Liver (tissue), 9 donors: ENCODE results near the gene NR0B1. TPM values are rescaled to one million over a fixed set of nuclear protein-coding genes. Genes with fewer than 3 reads are reported as not detected.

Experiments used
- DNase-seq: peaks from one replicate; pipeline ENCODE4 v3.0.0-alpha.2; 2017; ENCODE audit warnings: low spot score
- H3K27ac ChIP-seq, 2 donors: one replicate each; pipeline ENCODE4 v1.7.0; 2013; ENCODE audit warnings: inconsistent platforms in 2 of 2, low read length in 2 of 2, control low read depth in 1 of 2, low read depth in 1 of 2, mild to moderate bottlenecking in 1 of 2
- H3K27me3 ChIP-seq, 4 donors: one replicate each; pipeline versions ENCODE4 v1.6.1 to v1.7.0; 2013; ENCODE audit warnings: low read length in 3 of 4, inconsistent platforms in 1 of 4, mild to moderate bottlenecking in 1 of 4, moderate library complexity in 1 of 4; ENCODE audit not compliant: control insufficient read depth in 4 of 4, insufficient read depth in 4 of 4
- H3K36me3 ChIP-seq, 4 donors: one replicate each; pipeline versions ENCODE4 v1.6.1 to v1.7.0; 2013; ENCODE audit warnings: low read length in 3 of 4, mild to moderate bottlenecking in 3 of 4, low read depth in 1 of 4, moderate library complexity in 1 of 4; ENCODE audit not compliant: control insufficient read depth in 4 of 4, insufficient read depth in 3 of 4
- H3K4me1 ChIP-seq, 4 donors: one replicate each; pipeline versions ENCODE4 v1.6.1 to v1.7.0; 2013; ENCODE audit warnings: low read length in 3 of 4, mild to moderate bottlenecking in 3 of 4, moderate library complexity in 1 of 4; ENCODE audit not compliant: control insufficient read depth in 4 of 4, insufficient read depth in 4 of 4
- H3K4me3 ChIP-seq, 3 donors: one replicate each; pipeline versions ENCODE4 v1.6.1 to v1.7.0; 2013; ENCODE audit warnings: low read length in 3 of 3, control low read depth in 1 of 3, low read depth in 1 of 3, mild to moderate bottlenecking in 1 of 3
- H3K9ac ChIP-seq, 2 donors: one replicate each; pipeline ENCODE4 v1.7.0; 2013; ENCODE audit warnings: low read length in 2 of 2, mild to moderate bottlenecking in 2 of 2, moderate library complexity in 2 of 2, control low read depth in 1 of 2, low read depth in 1 of 2
- H3K9me3 ChIP-seq, 4 donors: one replicate each; pipeline versions ENCODE4 v1.6.1 to v1.7.0; 2013; ENCODE audit warnings: low read length in 3 of 4; ENCODE audit not compliant: control insufficient read depth in 4 of 4
- ATF3 ChIP-seq: IDR thresholded peaks from 2 replicates; pipeline ENCODE4 v1.6.1; 2016; ENCODE audit warnings: antibody characterized with exemption
- CTCF ChIP-seq: fragments of 150-350 bp; IDR thresholded peaks from 2 replicates; pipeline ENCODE4 v1.5.1; 2017; ENCODE audit warnings: improper control_type of control experiment, low read depth, low read length; ENCODE audit not compliant: missing input control
- EGR1 ChIP-seq, 2 donors: IDR thresholded peaks; 2 replicates each; pipeline ENCODE4 v1.6.1; 2016 to 2018; ENCODE audit warnings: antibody characterized with exemption in 2 of 2, low read depth in 2 of 2
- FOXA1 ChIP-seq: IDR thresholded peaks from 2 replicates; pipeline ENCODE4 v1.6.1; 2016; ENCODE audit warnings: antibody characterized with exemption
- FOXA2 ChIP-seq: IDR thresholded peaks from 2 replicates; pipeline ENCODE4 v1.6.1; 2016; ENCODE audit warnings: antibody characterized with exemption
- GABPA ChIP-seq, 2 donors: IDR thresholded peaks in 1 of 2; conservative IDR thresholded peaks in 1 of 2; 2 replicates each; pipeline ENCODE4 v1.6.1; 2016; ENCODE audit warnings: antibody characterized with exemption in 2 of 2, mild to moderate bottlenecking in 1 of 2, moderate library complexity in 1 of 2
- HNF4A ChIP-seq, 2 donors: conservative IDR thresholded peaks; 2 replicates each; pipeline ENCODE4 v1.6.1; 2016; ENCODE audit warnings: antibody characterized with exemption in 2 of 2, mild to moderate bottlenecking in 2 of 2
- HNF4G ChIP-seq: IDR thresholded peaks from 2 replicates; pipeline ENCODE4 v1.6.1; 2016; ENCODE audit warnings: antibody characterized with exemption
- JUND ChIP-seq, 2 donors: IDR thresholded peaks; 2 replicates each; pipeline ENCODE4 v1.6.1; 2016; ENCODE audit warnings: antibody characterized with exemption in 2 of 2
- MAX ChIP-seq: IDR thresholded peaks from 2 replicates; pipeline ENCODE4 v1.6.1; 2016; ENCODE audit warnings: antibody characterized with exemption
- NR2F2 ChIP-seq: IDR thresholded peaks from 2 replicates; pipeline ENCODE4 v1.6.1; 2016; ENCODE audit warnings: antibody characterized with exemption
- RAD21 ChIP-seq, 2 donors: IDR thresholded peaks; 2 replicates each; pipeline ENCODE4 v1.6.1; 2016; ENCODE audit warnings: antibody characterized with exemption in 2 of 2, mild to moderate bottlenecking in 2 of 2
- REST ChIP-seq: IDR thresholded peaks from 2 replicates; pipeline ENCODE4 v1.6.1; 2016; ENCODE audit warnings: antibody characterized with exemption, mild to moderate bottlenecking
- RXRA ChIP-seq, 2 donors: IDR thresholded peaks; 2 replicates each; pipeline ENCODE4 v1.6.1; 2017 to 2018; ENCODE audit warnings: antibody characterized with exemption in 2 of 2, mild to moderate bottlenecking in 1 of 2
- SP1 ChIP-seq: IDR thresholded peaks from 2 replicates; pipeline ENCODE4 v1.6.1; 2018; ENCODE audit warnings: antibody characterized with exemption, mild to moderate bottlenecking
- TAF1 ChIP-seq: conservative IDR thresholded peaks from 2 replicates; pipeline ENCODE4 v1.6.1; 2016; ENCODE audit warnings: antibody characterized with exemption, mild to moderate bottlenecking
- YY1 ChIP-seq: IDR thresholded peaks from 2 replicates; pipeline ENCODE4 v1.6.1; 2016; ENCODE audit warnings: antibody characterized with exemption, mild to moderate bottlenecking
- ZBTB33 ChIP-seq: IDR thresholded peaks from 2 replicates; pipeline ENCODE4 v1.6.1; 2016; ENCODE audit warnings: antibody characterized with exemption
- WGBS: extraction: QIAGEN DNeasy Blood & Tissue Kit; methylation state at CpG from one replicate; pipeline ENCODE4 v1.1.7; 2013; 5-methylcytosine and 5-hydroxymethylcytosine counted together
- polyA plus RNA-seq, 2 donors: library from polyadenylated mRNA; stranded (reverse) in 1 of 2; unstranded in 1 of 2; fragments of 200-250 nt in 1 of 2; fragments of >200 nt in 1 of 2; fragmentation: Nextera tagmentation in 1 of 2; extraction: Ambion mirVana in 1 of 2; gene quantifications; one replicate each; pipeline versions ENCODE4 v1.2.1 to v1.2.3, GENCODE V29; 2013 to 2015
- total RNA-seq, 2 donors: library from RNA; depleted of rRNA; stranded (reverse); fragments of >200 nt; gene quantifications; one replicate each; pipeline ENCODE4 v1.2.3, GENCODE V29; 2014
- donor health status: healthy.
- donor health status: healthy.
- donor health status: healthy.
- donor health status: healthy.
- donor health status: healthy.

The NR0B1 gene
- total and polyA plus RNA-seq, 4 donors: not detected

GRCh38 chrX:30312858-30313257 lies 3.7 kb upstream of the NR0B1 start:
- Histone ChIP-seq H3K4me3 (no peak overlapping the region), H3K27me3 (no peaks in the 10 kb centered on the region), H3K9ac (no peak overlapping the region), H3K36me3 (no peaks in the 10 kb centered on the region), H3K4me1 (peaks cover 0 to 11% (median under 1%) of the 10 kb centered on the region in 4 donors), H3K27ac (no peak overlapping the region), H3K9me3 (no peaks in the 10 kb centered on the region)
- no peak for TF ChIP-seq EGR1 (IDR thresholded peaks at IDR 0.05; ENCODE audit: low read depth in 2 of 2)
- DNase-seq: no peak
- WGBS: 92% methylated on average over 5 of the region's 5 CpGs

GRCh38 chrX:30310429-30311206 lies 1.4 kb upstream of the NR0B1 start:
- H3K27ac ChIP-seq: no peak overlapping the region
- no peaks in the 10 kb centered on the region for H3K36me3 ChIP-seq
- H3K4me1 ChIP-seq: peaks cover 0 to 11% (median under 1%) of the 10 kb centered on the region in 4 donors
- TF ChIP-seq JUND (IDR thresholded peaks at IDR 0.05) (no peak), HNF4G (no peak), FOXA1 (no peak), RAD21 (IDR thresholded peaks at IDR 0.05) (no peak), GABPA (IDR thresholded peaks at IDR 0.05 in 1 of 2, conservative IDR thresholded peaks at IDR 0.05 in 1 of 2) (no peak), REST (no peak), ZBTB33 (no peak), NR2F2 (no peak), SP1 (no peak), FOXA2 (no peak), HNF4A (conservative IDR thresholded peaks at IDR 0.05) (no peak), ATF3 (no peak), TAF1 (no peak), MAX (no peak), RXRA (IDR thresholded peaks at IDR 0.05) (no peak), CTCF (no peak), EGR1 (IDR thresholded peaks at IDR 0.05; ENCODE audit: low read depth in 2 of 2) (no peak), YY1 (no peak)
- H3K27me3 ChIP-seq: no peaks in the 10 kb centered on the region
- no peak for DNase-seq
- H3K9ac ChIP-seq: no peak overlapping the region
- 81% methylated on average over 5 of the region's 5 CpGs for WGBS
- H3K4me3 ChIP-seq: no peak overlapping the region
- no peaks in the 10 kb centered on the region for H3K9me3 ChIP-seq
